ENCODE data around the gene CREBRF.

GRCh38 chr5:173163219-173163618, 107.1 kb downstream of the CREBRF start:
- TF ChIP-seq RCOR1 (IDR thresholded peaks at IDR 0.05; ENCODE audit: low read depth, low read length) (no peak), FOSL2 (IDR thresholded peaks at IDR 0.05) (no peak), FOSL2 (CRISPR knock-in tag; IDR thresholded peaks at IDR 0.05) (no peak), CTCF (IDR thresholded peaks at IDR 0.05) (no peak), CHD4 (IDR thresholded peaks at IDR 0.05; ENCODE audit: borderline replicate concordance) (no peak), MAX (IDR thresholded peaks at IDR 0.05) (no peak), HDAC2 (IDR thresholded peaks at IDR 0.05) (no peak), REST (IDR thresholded peaks at IDR 0.05) (no peak), ZC3H11A (IDR thresholded peaks at IDR 0.05) (no peak), E2F6 (IDR thresholded peaks at IDR 0.05; ENCODE audit: borderline replicate concordance, low read depth) (no peak), TP53 (CRISPR knock-in tag; IDR thresholded peaks at IDR 0.05) (no peak)
